Colonic mucosa (tissue), 4 donors: ENCODE measurements around the gene NTF3. TPM values are rescaled to one million over a fixed set of nuclear protein-coding genes. Genes with fewer than 3 reads are reported as not detected.

ENCODE experiments used
- DNase-seq: peaks from one replicate; pipeline ENCODE4 v3.0.0-alpha.2; 2020
- H3K27ac ChIP-seq: fragments of 200-600 bp; one replicate; pipeline ENCODE4 v1.8.0; 2021
- H3K27me3 ChIP-seq: fragments of 200-600 bp; one replicate; pipeline ENCODE4 v1.8.0; 2021
- H3K36me3 ChIP-seq: fragments of 200-600 bp; one replicate; pipeline ENCODE4 v1.8.0; 2021
- H3K4me1 ChIP-seq: fragments of 200-600 bp; one replicate; pipeline ENCODE4 v1.8.0; 2021; ENCODE audit warnings: mild to moderate bottlenecking
- H3K4me3 ChIP-seq: fragments of 200-600 bp; one replicate; pipeline ENCODE4 v1.8.0; 2021
- H3K9ac ChIP-seq, 2 donors: one replicate each; pipeline ENCODE4 v1.7.0; 2013; ENCODE audit warnings: control low read depth in 2 of 2, low read depth in 2 of 2, low read length in 2 of 2
- H3K9me3 ChIP-seq: fragments of 200-600 bp; one replicate; pipeline ENCODE4 v1.8.0; 2021
- intact Hi-C: fragments of 100-400 bp; cut with DNase I; formaldehyde crosslinking; loops from one replicate; pipeline ENCODE4 v1.14.1; 2022
- total RNA-seq, 2 donors: library from RNA; stranded (reverse); fragmentation: NEBNext Ultra II Directional in 1 of 2; extraction: Animal tissue kit (Norgen Biotek cat#: 25700) in 1 of 2; gene quantifications; one replicate each; pipeline ENCODE4 v1.2.1, GENCODE V29; 2021
- TF ChIP-seq, protein P1 (sequence below): fragments of 200-600 bp; IDR thresholded peaks from one replicate; pipeline ENCODE4 v1.8.0; 2022; ENCODE audit warnings: antibody characterized with exemption, mild to moderate bottlenecking
- donor health status: healthy.
- donor health status: DM: no; HTN: no; CAD: no.
- donor health status: DM: no; HTN: no; CAD: no.

Gene NTF3
- total RNA-seq, 2 donors from 2014 or later = 0.37 to 0.49 TPM

DNA sequence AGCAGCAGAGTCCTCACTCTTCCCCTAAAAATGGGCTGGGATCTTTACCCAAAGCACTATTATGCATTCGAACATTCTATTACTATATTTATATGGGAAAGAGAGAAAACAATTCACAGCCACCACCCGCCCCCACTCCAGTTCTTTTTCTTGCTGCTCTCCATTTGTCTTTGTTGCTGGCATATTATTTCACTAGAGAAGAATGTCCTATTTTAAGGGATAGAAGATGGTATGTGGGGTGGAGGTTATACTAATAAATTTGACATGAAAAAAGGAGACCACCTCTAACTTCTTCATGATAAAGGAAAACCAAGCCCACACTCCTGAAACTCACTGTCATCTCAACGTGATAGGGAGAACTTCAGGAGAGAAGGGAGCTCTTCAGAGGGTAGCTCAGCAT is 28.5 kb upstream of the NTF3 start:
- H3K27me3 ChIP-seq = no peaks in the 10 kb centered on the region
- no peaks in the 10 kb centered on the region for H3K36me3 ChIP-seq
- H3K4me3 ChIP-seq = no peak overlapping the region
- DNase-seq = no peak
- no peak overlapping the region for H3K27ac ChIP-seq
- no peaks in the 10 kb centered on the region for H3K4me1 ChIP-seq
- intact Hi-C loops = no loop called here
- H3K9me3 ChIP-seq = no peaks in the 10 kb centered on the region
- TF ChIP-seq, protein P1, sequence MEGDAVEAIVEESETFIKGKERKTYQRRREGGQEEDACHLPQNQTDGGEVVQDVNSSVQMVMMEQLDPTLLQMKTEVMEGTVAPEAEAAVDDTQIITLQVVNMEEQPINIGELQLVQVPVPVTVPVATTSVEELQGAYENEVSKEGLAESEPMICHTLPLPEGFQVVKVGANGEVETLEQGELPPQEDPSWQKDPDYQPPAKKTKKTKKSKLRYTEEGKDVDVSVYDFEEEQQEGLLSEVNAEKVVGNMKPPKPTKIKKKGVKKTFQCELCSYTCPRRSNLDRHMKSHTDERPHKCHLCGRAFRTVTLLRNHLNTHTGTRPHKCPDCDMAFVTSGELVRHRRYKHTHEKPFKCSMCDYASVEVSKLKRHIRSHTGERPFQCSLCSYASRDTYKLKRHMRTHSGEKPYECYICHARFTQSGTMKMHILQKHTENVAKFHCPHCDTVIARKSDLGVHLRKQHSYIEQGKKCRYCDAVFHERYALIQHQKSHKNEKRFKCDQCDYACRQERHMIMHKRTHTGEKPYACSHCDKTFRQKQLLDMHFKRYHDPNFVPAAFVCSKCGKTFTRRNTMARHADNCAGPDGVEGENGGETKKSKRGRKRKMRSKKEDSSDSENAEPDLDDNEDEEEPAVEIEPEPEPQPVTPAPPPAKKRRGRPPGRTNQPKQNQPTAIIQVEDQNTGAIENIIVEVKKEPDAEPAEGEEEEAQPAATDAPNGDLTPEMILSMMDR = no peak
- no peak overlapping the region for H3K9ac ChIP-seq

DNA sequence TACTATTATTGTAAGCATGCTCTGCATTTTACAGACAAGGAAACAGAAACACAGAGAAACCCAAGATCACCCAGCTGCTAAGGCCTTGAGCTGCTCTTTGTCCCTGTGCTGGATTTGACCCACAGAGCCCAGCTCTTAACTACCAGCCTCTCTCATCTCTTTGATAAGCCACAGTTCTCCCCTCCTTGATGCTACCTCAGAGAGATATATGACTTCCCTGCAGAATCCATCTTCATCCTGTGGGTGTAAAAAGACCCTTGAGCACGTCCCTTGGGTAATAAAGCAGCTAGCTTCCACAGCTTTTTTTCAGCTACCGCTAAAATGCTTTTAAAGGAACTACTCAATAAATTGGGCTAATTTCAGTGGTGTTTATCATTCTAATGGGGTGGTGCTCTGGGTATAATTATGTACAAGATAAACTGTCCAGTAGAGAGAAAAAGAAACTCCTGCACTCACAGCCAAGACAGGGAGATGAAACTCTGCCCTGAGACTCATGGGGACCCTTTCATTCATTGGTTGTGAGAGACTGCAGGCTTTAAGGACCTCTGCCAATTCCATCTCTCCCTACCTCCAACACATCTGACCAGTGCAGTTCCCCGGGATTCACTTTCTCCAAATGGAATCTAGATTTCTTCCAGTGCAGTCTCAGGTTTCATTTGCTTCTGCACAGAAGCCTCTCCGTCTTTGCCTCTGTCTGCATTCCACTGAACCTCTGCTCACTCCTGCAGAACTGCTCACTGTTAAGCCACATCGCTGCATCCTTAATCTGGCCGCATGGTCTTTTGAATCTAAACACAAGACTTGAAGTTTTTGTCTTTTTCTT is 24.7 kb upstream of the NTF3 start:
- TF ChIP-seq, protein P1 = no peak
- H3K9me3 ChIP-seq = no peaks in the 10 kb centered on the region
- DNase-seq = no peak
- H3K9ac ChIP-seq = no peak overlapping the region
- no peaks in the 10 kb centered on the region for H3K36me3 ChIP-seq
- no peak overlapping the region for H3K27ac ChIP-seq
- no peaks in the 10 kb centered on the region for H3K27me3 ChIP-seq
- no peak overlapping the region for H3K4me3 ChIP-seq
- H3K4me1 ChIP-seq = no peaks in the 10 kb centered on the region
- intact Hi-C loops = no loop called here

DNA sequence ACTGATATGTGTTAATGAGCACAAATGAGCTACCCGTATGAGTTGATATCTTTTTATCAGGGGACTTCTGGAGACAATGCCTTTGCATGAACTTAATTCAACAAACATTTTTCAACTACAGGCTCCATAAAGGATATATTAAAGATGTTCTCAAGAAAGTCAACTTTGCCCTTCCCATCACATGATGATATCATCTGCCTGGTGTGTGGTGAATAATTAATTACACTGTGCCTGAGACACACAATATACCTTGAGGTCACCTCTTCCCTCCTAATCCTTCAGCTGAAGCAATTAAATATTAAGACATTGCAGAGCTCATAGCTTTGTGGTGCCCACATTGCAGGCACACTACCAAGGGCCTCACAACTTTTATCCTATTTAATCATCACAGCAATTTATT is 22.3 kb upstream of the NTF3 start:
- TF ChIP-seq, protein P1 = no peak
- Histone ChIP-seq H3K9ac (no peak overlapping the region), H3K4me1 (no peaks in the 10 kb centered on the region), H3K27ac (no peak overlapping the region), H3K36me3 (no peaks in the 10 kb centered on the region), H3K9me3 (no peaks in the 10 kb centered on the region), H3K4me3 (no peak overlapping the region), H3K27me3 (no peaks in the 10 kb centered on the region)
- no peak for DNase-seq
- intact Hi-C loops = no loop called here

DNA sequence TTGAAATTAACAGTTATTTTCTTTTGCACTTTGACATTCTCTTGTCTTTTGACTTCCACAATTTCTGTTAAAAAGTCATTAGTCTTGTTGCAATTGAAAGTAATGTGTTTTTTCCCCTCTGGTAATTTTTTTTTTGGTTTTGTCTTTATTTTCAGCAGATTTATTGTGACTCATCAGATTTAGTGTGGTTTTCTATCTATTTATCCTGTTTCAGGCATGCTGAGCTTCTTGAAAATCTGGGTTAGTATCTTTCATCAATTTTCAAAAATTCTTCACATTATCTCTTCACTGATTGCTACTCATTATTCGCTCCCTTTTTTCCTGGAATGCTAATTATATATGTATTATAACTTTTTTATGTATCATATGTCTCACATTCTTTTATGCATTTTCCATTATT is 15.3 kb upstream of the NTF3 start:
- no peak overlapping the region for H3K4me3 ChIP-seq
- H3K36me3 ChIP-seq = no peaks in the 10 kb centered on the region
- no peak for DNase-seq
- intact Hi-C loops = no loop called here
- TF ChIP-seq, protein P1 = no peak
- no peak overlapping the region for H3K27ac ChIP-seq
- no peak overlapping the region for H3K9ac ChIP-seq
- no peaks in the 10 kb centered on the region for H3K27me3 ChIP-seq
- no peaks in the 10 kb centered on the region for H3K9me3 ChIP-seq
- H3K4me1 ChIP-seq = no peaks in the 10 kb centered on the region

DNA sequence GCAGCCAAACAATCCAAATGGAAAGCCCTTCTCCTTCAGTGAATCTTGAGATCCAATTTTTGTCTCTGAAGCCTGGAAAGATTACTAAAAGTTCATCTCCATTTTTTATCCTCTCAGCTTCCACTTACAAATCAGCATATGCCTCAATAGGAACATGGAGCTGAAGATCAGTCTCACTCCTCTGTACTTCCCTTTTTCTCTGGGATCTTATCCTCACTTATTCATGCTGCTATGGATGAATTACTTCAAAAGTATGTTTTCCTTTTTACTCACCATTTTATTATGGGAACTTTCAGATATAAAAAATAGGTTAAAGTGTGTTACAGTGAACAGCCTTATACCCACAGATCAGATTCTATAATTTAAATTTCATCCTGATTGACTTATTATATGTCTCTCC is 14.4 kb upstream of the NTF3 start:
- TF ChIP-seq, protein P1 = no peak
- Histone ChIP-seq H3K4me3 (no peak overlapping the region), H3K27ac (no peak overlapping the region), H3K9me3 (no peaks in the 10 kb centered on the region), H3K9ac (no peak overlapping the region), H3K36me3 (no peaks in the 10 kb centered on the region), H3K27me3 (no peaks in the 10 kb centered on the region), H3K4me1 (no peaks in the 10 kb centered on the region)
- intact Hi-C loops = no loop called here
- no peak for DNase-seq
